GM21515 (cell line): ENCODE measurements around the gene MYO5B.
A peak's percentile ranks its signal among the peaks of the same experiment; 100 is the strongest.
"Not testable (repeated sequence)": the region's sequence is repeated elsewhere in the genome, so short reads cannot be mapped to it uniquely, and the experiment has no call there.

Experiments used
- ATAC-seq: cut with Tn5 transposase; IDR thresholded peaks from one replicate; pipeline ENCODE4 v1.9.1; 2021; ENCODE audit not compliant: unreplicated experiment

MYO5B gene

GRCh38 chr18:50194631-50195532 lies at the start of gene MYO5B:
MYO5B (minus strand) TSS chr18:50195147; CDS start chr18:50194793, 354 bp downstream.
- ATAC-seq: peak; percentile 74

- not testable (repeated sequence) for ATAC-seq
These were observed 46.8 kb upstream of the MYO5B start for GRCh38 chr18:50241768-50242167.

- no peak for ATAC-seq
These were observed 45.2 kb upstream of the MYO5B start for GRCh38 chr18:50240080-50240563.

- ATAC-seq: no peak
These were observed 37.5 kb upstream of the MYO5B start for GRCh38 chr18:50232419-50232818.

DNA sequence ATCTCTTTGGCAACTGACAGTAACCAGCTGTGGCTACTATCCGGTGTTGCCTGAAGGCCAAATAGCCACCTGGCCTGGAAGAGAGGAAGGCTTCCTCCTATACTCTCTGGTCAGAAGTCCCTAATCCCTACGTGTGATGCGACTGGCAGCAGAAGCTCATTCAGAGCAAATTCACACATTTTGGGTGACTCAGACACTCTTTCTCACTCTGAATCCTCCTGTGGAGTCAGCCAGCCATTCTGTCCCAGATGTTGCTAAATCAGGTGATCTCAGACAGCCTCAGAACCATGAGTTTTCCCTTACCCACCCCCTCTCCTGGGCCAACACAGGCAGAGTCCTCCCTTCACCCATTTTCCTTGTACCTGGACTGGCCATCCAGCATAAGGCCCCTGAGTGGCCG lies 36.7 kb upstream of the MYO5B start:
- no peak for ATAC-seq

DNA sequence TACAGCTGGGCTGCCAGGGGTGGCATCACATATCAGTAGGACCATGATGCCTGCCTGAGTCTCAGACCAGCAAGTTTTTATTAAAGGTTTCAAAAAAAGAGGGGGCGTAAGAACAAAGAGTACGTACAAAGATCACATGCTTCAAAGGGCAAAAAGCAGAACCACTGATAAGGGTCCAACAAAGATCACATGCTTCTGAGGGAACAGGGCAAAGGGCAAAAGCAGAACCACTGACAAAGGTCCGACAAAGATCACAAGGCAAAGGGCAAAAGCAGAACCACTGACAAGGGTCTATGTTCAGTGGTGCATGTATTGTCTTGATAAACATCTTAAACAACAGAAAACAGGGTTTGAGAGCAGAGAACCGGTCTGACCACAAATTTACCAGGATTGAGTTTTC lies 25.3 kb upstream of the MYO5B start:
- not testable (repeated sequence) for ATAC-seq

DNA sequence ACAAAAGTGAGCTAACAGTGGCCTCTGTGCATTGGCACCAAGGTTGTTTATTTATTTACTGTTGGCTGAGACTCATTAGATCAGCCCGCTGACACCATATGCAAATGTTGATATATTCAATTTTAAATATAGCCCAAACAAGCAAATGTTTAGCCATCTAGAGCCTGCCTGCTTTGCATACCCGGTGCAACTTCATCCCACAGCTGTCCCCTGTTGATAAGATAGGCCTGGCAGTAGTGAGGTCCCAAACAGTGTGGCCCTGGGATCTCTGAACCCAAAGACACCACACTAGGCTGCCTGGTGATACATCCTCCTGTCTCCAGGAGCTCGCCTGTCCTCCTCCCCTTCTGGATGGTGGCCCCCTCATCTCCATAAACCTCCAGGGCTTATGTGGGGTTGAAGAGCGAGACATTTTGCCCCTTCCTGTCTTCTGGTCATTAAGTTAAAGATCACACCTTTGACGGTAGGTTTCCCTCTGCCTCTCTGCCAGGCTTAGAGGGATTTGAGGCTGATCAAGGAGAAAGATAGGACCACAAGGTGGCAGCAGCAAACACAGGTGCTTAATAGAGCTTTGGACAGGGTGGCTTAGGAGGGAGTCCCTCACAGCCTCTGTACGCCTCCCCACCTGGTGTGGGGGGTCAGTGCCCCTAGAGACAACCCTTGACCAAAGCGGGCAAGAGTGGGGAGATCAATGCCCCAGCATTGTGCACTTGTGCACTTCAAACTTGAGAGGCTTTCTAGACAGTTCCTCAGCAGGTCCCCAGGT lies 23.7 kb upstream of the MYO5B start:
- ATAC-seq: no peak

- no peak for ATAC-seq
These were observed 14.4 kb upstream of the MYO5B start for GRCh38 chr18:50209311-50209710.

DNA sequence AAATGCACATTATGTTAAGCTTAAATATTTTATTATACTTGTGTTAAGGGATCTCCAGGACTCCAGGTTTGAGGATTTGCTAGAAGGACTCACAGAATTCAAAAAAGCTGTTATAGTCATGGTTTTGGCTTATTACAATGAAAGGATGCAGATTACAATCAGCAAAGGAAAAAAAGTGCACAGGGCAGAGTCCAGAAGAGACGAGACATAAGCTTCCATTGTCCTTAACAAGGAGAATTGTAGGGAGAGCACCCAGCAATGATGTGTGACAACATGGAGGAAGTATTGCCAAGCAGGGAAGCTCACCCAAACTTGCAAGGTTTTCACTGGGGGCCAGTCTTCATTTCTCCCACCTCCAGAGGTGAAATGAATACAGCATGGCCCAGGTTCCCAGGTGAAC lies 12.8 kb upstream of the MYO5B start:
- no peak for ATAC-seq

DNA sequence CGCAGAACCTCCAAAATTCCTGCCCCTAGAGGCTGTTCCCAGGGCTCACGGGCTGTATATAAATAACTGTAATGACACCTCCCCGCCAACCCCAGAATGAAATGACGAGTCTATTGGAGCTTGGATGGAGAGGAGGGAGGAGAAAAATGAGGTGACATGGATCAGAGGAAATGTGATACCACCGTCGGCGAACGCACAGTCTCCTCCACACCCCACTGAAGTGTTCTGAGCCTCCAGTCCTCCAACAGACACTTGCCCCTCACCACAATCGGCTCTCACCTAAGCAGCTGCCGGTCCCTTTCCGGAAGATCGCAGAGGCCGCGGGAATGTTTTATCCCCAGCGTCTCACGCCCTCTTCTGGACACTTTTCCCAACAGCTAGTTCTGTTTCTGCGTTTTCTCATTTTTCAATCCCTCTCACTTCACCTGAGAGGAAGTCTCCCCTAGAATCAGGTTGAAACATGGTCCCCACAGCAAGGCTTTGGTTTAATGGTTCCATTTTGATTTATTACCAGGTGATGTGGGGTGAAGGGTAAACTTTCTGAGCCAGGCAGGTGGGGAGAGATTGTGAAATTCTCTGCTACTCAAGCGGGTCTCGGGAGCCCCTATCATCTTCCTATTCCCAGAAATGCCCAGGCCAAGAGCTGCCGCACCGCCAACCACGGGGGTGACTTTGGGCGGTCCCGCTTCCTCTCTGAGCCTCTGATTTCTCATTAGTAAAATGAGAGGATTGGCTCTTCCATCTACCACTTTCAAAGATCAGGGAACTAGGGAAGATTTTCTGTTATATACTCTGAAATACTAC lies 9.1 kb upstream of the MYO5B start:
- no peak for ATAC-seq

DNA sequence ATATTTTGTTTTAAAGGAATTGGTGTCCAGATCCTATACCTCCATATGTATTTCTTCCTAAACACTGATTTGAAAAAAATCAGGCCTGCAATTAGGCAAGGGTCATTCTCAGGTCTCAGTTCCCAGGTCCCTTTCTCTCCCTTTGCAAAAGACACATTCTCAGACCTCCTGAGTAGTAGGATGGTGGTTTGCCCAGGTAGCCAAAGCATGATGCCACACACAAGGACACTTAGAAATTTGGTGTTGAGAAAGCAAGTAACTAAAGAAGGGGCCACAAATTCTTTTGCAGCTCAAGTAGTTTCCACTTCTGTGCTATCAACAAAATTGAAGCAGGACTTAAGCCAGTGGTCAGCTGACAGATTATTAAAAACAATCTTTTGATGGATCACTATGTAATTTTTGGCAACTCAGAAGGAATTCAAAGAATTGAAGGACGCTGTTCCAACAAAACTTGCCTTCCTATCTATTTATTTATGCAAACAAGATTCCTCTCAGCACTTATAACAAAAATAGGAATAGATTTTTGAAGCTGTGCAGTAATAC lies 6.6 kb upstream of the MYO5B start:
- ATAC-seq: no peak

- no peak for ATAC-seq
These were observed 5.0 kb upstream of the MYO5B start for GRCh38 chr18:50199921-50200320.

DNA sequence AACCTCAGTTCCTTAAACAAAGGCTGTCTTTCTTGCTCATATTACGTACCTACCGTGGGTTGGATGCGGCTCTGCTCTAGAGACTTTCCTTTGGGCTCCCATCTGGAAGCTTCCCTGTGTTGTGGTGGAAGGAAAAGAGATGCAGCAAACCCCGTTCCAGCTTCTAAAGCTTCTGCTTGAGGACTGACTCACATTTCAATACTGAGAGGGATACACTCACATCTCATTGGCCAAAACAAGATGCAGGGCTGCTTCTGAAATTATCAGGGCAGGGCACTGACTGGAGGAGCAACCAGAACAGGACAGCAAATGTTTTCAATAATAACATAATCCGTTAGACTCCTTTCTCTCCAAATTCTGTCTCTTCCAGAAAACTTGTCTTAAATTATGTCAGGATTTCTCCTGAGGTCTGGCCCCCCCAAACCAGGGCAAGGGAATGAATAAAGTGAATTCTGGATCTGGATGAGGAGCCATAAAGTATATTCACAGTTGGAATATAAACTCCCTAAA lies 4.5 kb upstream of the MYO5B start:
- no peak for ATAC-seq

- no peak for ATAC-seq
These were observed 1.3 kb upstream of the MYO5B start for GRCh38 chr18:50196261-50196660.

- no peak for ATAC-seq
These were observed 742 bp upstream of the MYO5B start for GRCh38 chr18:50195689-50196088.

DNA sequence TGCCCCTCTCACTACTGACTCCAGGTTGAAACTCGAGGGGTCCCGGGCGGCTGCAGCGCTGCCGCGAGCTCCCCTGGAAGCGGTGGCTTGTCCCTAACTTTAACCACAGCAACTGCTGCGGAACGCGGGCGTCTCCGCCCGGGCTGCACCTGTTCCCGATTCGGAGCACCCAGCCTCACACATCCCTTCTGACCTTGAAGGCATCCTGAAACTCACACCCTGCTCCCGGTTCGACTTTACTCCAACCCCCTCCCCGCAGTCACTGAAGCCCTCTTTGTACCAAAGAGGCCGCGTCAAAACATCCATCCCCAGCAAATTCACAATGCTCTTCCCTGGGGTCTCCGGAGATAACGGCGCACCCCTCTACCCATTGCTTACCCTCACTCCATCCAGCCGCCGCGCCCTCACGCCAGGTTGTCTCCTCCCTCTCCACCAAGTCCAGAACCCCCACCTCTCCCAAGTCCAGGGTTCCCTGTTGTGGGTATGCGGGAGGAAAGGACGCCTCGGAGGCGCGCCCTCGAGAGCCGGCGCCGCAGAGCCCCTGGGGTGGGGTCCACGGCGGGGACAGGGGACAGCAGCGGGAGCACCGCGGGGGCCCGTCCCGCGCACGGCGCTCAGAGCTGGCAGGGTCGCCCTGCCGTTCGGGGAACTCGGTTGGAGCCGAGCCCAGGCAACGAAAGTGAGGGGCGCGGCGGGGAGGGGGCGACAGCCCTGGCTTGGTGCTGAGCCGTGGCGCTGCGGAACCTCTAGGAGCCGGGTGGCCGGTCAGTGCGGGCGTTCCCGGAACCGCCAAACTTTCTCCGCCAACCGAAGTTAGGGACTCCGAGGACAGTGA lies 934 bp downstream of the MYO5B start:
- ATAC-seq: no peak

DNA sequence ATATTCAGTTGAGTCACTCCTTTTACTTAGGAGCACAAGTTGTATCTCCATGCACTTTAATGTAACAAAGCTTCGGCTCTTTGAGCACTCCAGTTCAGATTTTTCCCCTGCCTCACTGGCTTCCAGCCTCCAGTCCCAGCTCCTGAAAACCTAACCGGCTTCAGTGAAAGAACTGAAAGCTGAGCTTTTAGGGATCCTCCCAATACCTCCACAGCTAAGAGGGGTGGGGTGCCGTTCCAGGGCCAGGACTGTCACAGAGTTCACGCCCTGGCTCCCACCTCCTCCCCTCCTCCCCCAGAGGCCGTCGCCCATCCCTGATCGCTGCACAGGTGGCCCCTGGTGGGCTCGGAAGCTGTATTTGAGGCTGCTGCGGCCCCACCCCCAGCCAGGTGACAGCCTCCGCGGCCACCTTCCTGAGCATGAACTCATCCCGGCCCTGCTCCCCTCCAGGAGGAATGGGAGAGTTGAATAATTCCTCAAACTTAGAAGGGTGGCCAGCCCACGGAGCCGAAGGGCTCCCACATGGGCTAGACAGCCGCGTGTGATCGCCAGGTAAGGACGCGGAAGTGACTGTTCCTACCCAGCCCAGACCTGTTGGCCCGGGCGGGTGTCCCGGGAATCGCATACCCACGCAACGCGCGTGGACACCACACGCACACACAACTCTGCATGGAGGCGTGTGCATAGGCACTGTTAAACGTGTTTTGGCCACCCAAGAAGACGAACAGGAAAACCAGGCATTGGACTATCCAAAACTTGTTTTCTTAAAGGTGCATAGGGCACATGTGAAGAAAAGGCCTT lies 1.8 kb downstream of the MYO5B start:
- no peak for ATAC-seq

DNA sequence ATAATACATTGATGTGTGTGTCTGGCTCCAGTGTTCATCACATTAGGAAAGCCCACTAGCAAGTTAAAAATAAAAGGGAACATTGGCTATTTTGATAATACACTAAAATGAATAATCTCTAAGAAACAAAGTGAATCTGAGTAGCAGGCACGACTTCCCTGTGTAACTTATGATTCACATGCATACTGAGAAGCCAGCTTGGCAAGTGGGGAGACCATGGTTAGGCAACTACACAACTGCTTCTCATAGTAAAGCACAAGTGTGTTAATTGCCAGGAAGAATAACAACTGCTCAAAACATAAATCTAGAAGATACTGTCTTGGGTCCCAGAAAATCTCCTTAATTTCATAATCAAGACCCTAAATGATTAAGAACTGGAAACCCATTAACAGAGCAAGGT lies 4.0 kb downstream of the MYO5B start:
- ATAC-seq: no peak

DNA sequence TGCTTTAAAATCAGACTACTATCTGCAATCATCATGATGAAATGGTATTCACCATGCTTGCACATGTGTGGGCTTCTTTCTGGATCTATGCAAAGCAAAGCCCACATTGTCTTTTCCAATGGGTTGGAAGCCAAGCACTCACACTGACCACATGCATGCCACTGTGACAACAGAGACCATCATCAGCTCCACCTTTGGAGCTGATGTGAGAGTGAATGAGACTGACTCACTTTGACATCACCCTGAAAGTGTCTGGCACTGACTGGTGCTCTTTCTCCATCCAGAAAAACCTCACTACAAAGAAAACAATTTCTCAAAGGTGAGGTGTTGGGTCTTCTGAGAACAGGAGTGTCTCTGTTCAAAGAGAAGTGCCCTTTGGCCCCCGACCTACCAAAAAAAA lies 4.7 kb downstream of the MYO5B start:
- ATAC-seq: no peak
